Measurements from ENCODE around the gene C6orf15. TPM values are rescaled to one million over a fixed set of nuclear protein-coding genes. Genes with fewer than 3 reads are reported as not detected.
"Not testable (repeated sequence)": the region's sequence is repeated elsewhere in the genome, so short reads cannot be mapped to it uniquely, and the experiment has no call there.

C6orf15 gene
- total and polyA plus RNA-seq, 4 donors = not detected

DNA sequence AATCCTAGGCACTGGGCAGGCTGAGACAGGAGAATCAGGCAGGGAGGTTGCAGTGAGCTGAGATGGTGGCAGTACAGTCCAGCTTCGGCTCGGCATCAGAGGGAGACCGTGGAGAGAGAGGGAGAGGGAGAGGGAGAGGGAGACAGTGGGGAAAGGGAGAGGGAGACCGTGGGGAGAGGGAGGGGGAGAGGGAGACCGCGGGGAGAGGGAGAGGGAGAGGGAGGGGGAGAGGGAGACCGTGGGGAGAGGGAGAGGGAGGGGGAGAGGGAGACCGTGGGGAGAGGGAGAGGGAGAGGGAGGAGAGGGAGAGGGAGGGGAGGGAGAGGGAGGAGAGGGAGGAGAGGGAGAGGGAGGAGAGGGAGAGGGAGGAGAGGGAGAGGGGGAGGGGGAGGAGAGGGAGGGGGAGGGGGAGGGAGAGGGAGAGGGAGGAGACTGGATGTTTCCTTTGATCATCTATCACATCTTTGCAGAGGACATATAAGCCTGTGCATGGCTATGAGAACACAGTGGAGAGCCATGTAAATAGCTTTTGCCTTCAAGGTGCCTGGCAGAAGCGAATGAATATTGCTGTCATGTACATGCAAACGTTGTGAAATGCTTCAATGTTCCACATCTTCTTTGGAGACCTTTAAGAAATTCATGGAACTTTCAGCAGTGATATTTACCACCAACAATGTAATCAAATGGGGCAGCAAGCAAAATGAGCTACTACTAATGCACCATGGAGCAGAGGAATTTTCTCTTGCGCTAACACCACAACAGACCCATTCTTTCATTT, 44.3 kb downstream of the C6orf15 start:
- H3K4me3 ChIP-seq (ENCODE audit: low read depth in 1 of 3, low read length in 3 of 3); H3K9me3 ChIP-seq (ENCODE audit: control insufficient read depth in 4 of 4, low read length in 3 of 4); H3K4me1 ChIP-seq (ENCODE audit: control insufficient read depth in 4 of 4, insufficient read depth in 4 of 4, low read length in 3 of 4); DNase-seq (ENCODE audit: low spot score); H3K27me3 ChIP-seq (ENCODE audit: control insufficient read depth in 4 of 4, insufficient read depth in 4 of 4, low read length in 3 of 4); H3K36me3 ChIP-seq (ENCODE audit: control insufficient read depth in 4 of 4, insufficient read depth in 3 of 4, low read depth in 1 of 4, low read length in 3 of 4); H3K9ac ChIP-seq (ENCODE audit: low read depth in 1 of 2, low read length in 2 of 2); H3K27ac ChIP-seq (ENCODE audit: low read depth in 1 of 2, low read length in 2 of 2): not testable (repeated sequence)
- WGBS = 91% methylated on average over 7 of the region's 11 CpGs

DNA sequence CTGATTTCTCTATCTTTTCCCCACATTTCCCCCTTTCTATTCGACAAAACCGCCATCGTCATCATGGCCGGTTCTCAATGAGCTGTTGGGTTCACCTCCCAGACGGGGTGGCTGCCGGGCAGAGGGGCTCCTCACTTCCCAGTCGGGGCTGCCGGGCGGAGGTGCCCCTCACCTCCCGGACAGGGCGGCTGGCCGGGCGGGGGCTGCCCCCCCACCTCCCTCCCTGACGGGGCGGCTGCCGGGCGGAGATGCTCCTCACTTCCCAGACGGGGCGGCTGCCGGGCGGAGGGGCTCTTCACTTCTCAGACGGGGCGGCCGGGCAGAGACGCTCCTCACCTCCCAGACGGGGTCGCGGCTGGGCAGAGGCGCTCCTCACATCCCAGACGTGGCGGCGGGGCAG, 45.3 kb downstream of the C6orf15 start:
- 89% methylated on average over 25 of the region's 32 CpGs for WGBS
- H3K9ac ChIP-seq (ENCODE audit: low read depth in 1 of 2, low read length in 2 of 2); H3K4me3 ChIP-seq (ENCODE audit: low read depth in 1 of 3, low read length in 3 of 3); H3K4me1 ChIP-seq (ENCODE audit: control insufficient read depth in 4 of 4, insufficient read depth in 4 of 4, low read length in 3 of 4); DNase-seq (ENCODE audit: low spot score); H3K36me3 ChIP-seq (ENCODE audit: control insufficient read depth in 4 of 4, insufficient read depth in 3 of 4, low read depth in 1 of 4, low read length in 3 of 4); H3K27me3 ChIP-seq (ENCODE audit: control insufficient read depth in 4 of 4, insufficient read depth in 4 of 4, low read length in 3 of 4); H3K9me3 ChIP-seq (ENCODE audit: control insufficient read depth in 4 of 4, low read length in 3 of 4); H3K27ac ChIP-seq (ENCODE audit: low read depth in 1 of 2, low read length in 2 of 2): not testable (repeated sequence)

DNA sequence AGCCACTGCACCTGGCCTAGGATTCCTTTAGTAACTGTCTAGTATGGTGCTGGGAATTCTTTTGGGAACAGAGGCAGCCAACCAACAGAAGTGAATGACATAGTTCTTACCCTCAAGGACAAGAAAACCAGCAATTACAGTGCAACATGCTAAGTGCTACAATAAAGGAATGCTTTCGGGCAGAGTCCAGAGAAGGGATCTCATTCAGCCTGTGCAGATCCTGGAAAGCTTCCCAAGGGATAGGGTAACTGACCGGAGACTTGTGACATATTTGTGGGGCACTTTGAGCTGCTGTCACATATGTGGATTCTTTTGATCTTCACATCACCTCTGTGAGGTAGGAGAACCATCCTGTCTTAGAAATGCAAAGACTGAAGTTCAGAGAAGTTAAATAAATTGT, 46.8 kb downstream of the C6orf15 start:
- H3K27me3 ChIP-seq (ENCODE audit: control insufficient read depth in 4 of 4, insufficient read depth in 4 of 4, low read length in 3 of 4) = no peaks in the 10 kb centered on the region
- H3K27ac ChIP-seq (ENCODE audit: low read depth in 1 of 2, low read length in 2 of 2) = no peak overlapping the region
- H3K4me1 ChIP-seq (ENCODE audit: control insufficient read depth in 4 of 4, insufficient read depth in 4 of 4, low read length in 3 of 4) = no peaks in the 10 kb centered on the region
- no peaks in the 10 kb centered on the region for H3K9me3 ChIP-seq (ENCODE audit: control insufficient read depth in 4 of 4, low read length in 3 of 4)
- TF ChIP-seq NR2F2 (IDR thresholded peaks at IDR 0.05) (no peak), CTCF (IDR thresholded peaks at IDR 0.05; ENCODE audit: low read depth, low read length, missing input control) (no peak), GABPA (IDR thresholded peaks at IDR 0.05 in 1 of 2, conservative IDR thresholded peaks at IDR 0.05 in 1 of 2) (no peak), ZBTB33 (IDR thresholded peaks at IDR 0.05) (no peak), TAF1 (conservative IDR thresholded peaks at IDR 0.05) (no peak), YY1 (IDR thresholded peaks at IDR 0.05) (no peak), RAD21 (IDR thresholded peaks at IDR 0.05) (no peak), HNF4G (IDR thresholded peaks at IDR 0.05) (no peak), FOXA2 (IDR thresholded peaks at IDR 0.05) (no peak), HNF4A (conservative IDR thresholded peaks at IDR 0.05) (no peak), SP1 (IDR thresholded peaks at IDR 0.05) (no peak), RXRA (IDR thresholded peaks at IDR 0.05) (no peak), FOXA1 (IDR thresholded peaks at IDR 0.05) (no peak), JUND (IDR thresholded peaks at IDR 0.05) (no peak), REST (IDR thresholded peaks at IDR 0.05) (no peak), EGR1 (IDR thresholded peaks at IDR 0.05; ENCODE audit: low read depth in 2 of 2) (no peak)
- TF ChIP-seq, protein P1, sequence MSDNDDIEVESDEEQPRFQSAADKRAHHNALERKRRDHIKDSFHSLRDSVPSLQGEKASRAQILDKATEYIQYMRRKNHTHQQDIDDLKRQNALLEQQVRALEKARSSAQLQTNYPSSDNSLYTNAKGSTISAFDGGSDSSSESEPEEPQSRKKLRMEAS (IDR thresholded peaks at IDR 0.05) = no peak
- TF ChIP-seq, protein P2, sequence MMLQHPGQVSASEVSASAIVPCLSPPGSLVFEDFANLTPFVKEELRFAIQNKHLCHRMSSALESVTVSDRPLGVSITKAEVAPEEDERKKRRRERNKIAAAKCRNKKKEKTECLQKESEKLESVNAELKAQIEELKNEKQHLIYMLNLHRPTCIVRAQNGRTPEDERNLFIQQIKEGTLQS (IDR thresholded peaks at IDR 0.05) = no peak
- H3K4me3 ChIP-seq (ENCODE audit: low read depth in 1 of 3, low read length in 3 of 3) = no peak overlapping the region
- DNase-seq (ENCODE audit: low spot score) = no peak
- 68% methylated on average over 2 of the region's 2 CpGs for WGBS
- H3K36me3 ChIP-seq (ENCODE audit: control insufficient read depth in 4 of 4, insufficient read depth in 3 of 4, low read depth in 1 of 4, low read length in 3 of 4) = no peaks in the 10 kb centered on the region
- no peak overlapping the region for H3K9ac ChIP-seq (ENCODE audit: low read depth in 1 of 2, low read length in 2 of 2)
